GM18858 (cell line): Measurements from ENCODE around the gene CDC14A.
A peak's percentile ranks its signal among the peaks of the same experiment; 100 is the strongest.

Source experiments
- ATAC-seq: cut with Tn5 transposase; IDR thresholded peaks from one replicate; pipeline ENCODE4 v1.9.1; 2021; ENCODE audit not compliant: unreplicated experiment

CDC14A gene

DNA sequence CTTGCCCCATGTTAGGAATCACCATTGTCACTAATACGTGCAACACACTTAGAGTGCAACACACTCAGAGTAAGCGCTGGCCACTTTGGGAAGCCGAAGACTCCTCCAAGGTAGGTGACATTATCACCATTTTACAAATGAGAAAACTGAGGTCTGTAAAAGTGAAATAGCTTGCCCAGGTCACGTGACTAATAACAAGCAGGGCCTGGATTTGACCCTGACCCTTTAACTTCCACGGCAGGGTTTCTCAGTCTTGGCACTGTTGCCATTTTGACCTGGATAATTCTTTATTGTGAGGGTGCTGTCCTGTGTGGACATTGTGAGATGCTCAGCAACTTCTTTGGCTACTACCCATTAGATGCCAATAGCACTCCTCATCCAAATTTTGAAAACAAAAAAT is 177.8 kb downstream of the CDC14A start:
- no peak for ATAC-seq

DNA sequence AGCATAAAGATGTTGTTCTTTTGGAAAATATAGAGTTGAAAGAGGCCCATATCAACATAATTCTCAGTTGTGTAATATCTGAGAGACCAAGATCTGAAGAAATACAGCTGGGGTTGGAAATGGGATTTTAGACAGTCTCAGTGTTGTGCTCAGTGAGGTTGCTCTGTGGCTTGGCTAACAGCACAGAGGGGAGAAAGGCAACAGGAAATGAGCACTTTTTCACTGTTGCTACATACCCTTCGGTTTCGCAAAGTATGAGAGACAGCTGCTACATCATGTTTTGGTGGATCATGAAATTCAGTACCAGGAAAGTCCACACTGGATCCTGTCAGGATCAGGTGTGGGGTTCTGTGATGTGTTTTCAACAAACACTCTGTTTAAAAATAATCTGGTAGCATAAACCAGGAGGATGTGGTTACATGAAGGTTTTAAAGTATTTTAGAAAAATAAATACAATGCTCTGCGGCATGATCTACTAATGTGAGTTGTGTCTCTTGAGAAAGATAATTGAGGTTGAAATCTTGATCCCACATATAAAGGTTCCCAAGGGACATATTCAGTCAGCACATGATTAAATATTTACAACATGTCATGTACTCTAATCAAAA is 178.7 kb downstream of the CDC14A start:
- peak; percentile 93 for ATAC-seq

DNA sequence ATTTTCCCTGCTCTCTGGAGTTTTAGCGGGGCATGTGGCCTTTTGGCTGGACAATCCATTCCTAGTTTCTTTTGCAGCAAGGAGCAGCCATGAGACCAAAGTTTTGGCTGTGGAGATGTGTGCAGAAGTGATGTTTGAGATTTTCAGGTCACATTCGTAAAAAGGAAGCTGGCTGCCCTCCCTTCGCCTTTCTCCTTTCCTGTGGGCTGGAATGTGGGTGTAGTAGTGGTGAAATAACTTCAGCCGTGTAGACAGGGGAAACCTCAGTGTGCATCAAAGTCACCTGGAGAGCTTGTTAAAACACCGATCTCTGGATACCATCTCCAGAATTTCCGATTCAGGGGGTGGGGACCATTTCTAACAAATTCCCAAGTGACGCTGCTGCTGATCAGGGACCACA is 180.3 kb downstream of the CDC14A start:
- ATAC-seq, result no peak

DNA sequence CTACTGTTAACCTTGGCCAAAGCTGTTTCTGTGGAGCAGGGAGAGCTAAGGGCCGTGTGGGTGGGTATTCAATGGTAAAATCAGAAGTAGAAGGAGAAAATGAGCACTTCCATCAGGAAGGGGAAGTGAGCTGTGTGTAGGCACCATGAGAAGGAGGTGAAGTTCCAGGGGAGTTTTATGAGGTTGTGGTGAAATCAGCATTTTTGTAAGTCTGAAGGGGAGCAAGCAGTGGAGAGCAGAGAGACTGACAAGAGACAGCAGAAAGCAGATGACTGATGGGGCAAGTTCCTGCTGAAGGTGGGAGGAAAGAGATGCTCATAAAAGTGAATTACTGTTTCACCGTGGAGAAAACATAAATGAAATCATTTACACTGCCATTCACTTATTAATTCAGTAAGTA is 183.0 kb downstream of the CDC14A start:
- ATAC-seq, result no peak

DNA sequence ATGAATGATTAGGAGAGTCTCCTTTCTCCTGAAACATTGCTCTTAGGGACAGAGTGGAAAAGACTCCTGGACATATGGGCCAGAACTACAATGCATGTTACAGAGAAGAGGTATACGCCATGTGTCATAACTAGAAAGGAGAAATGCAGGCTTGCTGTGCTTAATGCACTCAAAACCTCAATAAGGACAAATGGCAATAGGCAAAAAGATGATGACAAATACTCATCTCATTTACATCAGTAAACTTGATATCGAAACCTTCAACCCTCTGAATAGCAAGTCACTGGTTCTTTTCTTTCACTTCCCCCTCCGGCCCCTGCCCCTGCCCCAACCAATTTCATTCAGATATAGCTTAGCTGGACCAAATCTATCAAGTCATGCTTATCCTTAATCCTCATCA is 183.7 kb downstream of the CDC14A start:
- ATAC-seq, result peak; percentile 91

DNA sequence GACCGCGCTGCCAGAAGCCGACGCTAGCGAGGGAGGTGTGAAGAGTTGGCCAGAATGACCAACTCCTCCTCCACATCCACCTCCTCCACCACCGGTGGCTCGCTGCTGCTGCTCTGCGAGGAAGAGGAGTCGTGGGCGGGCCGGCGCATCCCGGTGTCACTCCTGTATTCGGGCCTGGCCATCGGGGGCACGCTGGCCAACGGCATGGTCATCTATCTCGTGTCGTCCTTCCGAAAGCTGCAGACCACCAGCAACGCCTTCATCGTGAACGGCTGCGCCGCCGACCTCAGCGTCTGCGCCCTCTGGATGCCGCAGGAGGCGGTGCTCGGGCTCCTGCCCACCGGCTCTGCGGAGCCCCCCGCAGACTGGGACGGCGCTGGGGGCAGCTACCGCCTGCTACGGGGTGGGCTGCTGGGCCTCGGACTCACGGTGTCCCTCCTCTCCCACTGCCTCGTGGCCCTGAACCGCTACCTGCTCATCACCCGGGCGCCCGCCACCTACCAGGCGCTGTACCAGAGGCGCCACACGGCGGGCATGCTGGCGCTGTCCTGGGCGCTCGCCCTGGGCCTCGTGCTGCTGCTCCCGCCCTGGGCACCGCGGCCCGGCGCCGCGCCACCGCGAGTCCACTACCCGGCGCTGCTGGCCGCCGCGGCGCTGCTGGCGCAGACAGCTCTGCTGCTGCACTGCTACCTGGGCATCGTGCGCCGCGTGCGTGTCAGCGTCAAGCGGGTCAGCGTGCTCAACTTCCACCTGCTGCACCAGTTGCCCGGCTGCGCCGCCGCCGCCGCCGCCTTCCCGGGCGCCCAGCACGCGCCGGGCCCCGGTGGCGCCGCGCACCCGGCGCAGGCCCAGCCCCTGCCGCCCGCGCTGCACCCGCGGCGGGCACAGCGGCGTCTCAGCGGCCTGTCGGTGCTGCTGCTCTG is 186.9 kb downstream of the CDC14A start:
- ATAC-seq, result no peak

DNA sequence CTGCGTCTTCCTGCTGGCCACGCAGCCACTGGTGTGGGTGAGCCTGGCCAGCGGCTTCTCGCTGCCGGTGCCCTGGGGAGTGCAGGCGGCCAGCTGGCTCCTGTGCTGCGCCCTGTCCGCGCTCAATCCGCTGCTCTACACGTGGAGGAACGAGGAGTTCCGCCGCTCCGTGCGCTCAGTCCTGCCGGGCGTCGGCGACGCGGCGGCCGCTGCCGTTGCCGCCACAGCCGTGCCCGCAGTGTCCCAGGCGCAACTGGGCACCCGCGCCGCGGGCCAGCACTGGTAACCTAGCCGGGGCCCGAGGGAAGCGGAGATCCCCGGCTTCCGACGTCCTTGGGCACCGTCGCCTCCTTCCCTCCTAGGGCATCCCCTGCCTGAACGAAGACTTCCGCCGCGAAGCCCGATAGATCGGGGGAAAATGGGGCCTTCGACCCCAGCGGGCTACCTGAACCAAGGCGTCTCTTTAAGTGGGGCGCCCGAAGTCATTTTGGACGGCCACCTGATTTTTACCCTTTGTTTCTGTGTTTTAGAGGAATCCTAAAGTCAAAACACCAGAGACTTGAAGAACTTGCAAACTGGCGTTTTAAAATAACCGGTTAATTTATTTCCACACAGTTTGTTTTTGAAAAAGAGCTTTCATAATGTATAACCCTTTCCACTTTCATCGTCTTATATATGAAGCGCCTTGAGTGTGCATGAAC is 187.7 kb downstream of the CDC14A start:
- ATAC-seq, result no peak

DNA sequence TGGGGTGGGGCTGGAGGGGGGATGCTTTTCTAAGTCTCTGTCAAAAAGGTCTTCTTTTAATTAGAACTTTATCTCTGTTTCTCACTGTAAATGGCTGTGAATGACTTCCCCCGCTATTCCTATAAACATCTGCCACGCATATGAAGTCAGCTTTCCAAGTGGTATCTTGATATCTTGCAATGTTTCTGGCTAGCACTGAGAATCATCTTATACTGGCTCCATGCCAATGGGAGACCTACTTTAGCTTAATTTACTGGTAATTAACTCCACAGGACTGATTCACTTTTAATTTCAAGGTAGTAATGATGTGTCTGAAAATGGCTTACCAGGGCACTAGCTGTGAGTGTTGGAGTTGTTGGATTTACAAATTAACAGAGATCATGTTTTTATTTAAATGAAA is 190.0 kb downstream of the CDC14A start:
- ATAC-seq, result no peak

DNA sequence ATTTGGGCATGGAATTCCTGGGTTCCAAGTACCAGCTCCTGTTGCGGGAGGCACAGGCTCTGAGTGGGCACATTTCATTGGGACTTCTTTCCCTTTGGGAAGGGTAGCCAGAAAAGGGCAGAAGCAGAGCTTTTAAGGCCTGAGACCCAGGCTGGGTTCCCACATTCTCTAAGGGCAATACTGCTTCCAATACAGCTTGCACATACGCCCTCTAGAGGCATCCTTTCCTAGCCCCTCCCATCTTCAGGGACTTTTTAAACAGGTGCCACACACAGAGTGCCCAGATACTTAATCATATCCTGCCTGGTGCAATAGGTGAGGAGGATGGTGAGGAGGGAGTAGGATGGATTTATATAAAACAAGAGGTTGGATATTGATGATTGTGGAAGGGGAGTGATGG is 191.3 kb downstream of the CDC14A start:
- ATAC-seq, result peak; percentile 62

DNA sequence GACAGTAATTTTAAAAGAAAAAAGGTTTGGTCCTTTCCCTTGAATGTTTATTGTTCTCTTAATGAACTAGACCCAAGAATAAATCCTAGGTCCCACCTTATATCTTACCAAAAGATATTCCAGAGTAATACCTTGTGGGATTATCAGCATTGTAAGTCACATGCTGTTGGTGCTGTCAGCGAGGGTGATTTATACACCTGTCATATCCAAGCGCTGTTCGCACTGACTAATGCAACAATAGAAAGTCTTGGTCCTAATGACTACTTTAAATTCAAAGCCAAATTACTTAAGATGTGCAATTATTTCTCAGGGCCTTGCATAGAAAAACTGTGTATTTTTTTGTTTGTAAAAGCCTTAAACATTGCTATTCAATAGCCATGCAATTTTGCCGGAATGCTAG is 192.5 kb downstream of the CDC14A start:
- ATAC-seq, result no peak

DNA sequence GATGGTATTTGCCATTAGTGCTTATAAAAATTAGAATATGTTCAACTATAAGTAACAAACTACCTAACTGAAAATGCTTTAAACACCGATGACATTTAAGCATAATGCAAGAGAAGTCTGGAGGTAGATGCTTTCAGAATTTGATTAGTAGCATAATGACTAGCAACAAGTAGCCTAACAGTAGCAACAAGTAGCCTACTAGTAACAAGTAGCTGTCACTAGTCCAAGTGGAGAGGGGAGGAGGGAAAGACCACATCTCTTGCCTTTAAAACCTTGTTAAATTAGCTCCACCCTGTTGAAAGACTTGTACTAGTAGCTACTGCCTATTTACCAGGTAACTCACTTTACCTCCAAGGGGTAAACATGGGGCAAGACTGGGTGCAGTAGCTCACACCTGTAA is 193.5 kb downstream of the CDC14A start:
- no peak for ATAC-seq

DNA sequence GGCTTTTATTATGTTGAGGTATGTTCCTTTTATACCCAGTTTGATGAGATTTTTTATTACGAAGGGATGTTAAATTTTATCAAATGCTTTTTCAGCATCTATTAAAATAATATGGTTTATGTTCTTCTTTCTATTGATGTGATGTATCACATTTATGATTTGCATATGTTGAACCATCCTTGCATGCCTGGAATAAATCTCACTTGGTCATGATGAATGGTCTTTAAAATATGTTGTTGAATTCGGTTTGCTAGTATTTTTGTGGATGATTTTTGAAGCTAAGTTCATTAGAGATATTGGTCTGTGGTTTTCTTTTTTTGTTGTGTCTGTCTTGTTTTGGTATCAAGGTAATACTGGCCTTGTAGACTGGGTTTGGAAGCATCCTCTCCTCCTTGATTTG is 199.7 kb downstream of the CDC14A start:
- no peak for ATAC-seq

DNA sequence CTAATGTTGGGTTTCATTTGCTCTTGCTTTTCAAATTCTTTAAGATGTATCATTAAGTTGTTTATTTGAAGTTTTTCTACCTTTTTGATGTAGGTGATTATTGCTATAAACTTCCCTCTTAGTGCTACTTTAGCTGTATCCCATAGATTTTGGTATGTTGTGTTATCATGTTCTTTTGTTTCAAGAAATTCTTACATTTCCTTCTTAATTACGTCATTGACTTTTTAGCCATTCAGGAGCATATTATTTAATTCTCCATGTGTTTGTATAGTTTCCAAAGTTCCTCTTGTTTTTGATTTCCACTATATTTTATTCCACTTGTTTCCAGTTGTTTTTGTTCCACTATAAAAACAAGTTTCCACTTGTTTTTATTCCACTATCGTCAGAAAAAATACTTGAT is 200.6 kb downstream of the CDC14A start:
- ATAC-seq, result no peak

DNA sequence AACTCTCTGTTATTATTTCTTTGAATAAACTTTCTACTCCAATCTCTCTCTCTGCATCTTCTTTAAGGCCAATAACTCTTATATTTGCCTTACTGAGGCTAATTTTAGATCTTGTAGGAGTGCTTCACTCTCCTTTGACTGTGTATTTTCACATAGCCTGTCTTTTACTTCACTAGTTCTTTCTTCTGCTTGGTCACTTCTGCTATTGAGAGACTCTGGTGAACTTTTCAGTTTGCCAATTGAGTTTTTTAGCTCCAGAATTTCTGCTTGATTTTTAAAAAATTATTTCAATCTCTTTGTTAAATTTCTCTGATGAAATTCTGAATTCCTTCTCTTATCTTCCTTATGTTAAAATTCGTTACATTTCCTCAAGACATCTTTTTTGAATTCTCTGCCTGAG is 203.9 kb downstream of the CDC14A start:
- no peak for ATAC-seq

DNA sequence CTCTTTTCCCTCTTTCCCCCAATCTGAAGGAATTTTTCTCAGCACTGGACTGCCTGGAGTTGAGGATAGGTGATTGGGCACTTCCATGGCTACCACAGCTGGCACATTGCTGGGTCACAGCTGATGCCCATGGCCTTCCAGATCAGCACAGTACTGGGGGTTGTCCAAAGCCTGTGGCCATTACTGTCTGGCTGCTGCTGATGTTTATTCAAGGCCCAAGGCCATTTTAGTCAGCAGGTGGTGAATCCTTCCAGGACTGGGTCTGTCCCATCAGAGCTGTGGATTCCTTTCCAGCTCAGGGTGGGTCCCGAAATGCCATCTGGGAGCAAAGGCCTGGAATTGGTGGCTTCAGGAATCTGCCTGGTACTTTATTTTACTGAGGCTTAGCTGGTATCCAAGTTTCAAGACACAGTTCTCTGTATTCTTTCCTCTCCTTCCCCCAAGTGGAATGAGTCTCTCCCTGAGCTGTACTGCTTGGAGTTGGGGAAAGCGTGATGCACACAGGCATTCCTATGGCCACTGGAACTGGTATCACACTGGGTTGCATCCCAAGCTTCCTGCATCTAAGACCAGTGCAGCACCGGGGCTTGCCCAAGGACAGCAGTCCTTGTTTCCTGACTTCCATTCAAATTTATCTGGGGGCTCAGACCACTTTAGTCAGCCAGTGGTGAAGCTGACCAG is 204.8 kb downstream of the CDC14A start:
- no peak for ATAC-seq

DNA sequence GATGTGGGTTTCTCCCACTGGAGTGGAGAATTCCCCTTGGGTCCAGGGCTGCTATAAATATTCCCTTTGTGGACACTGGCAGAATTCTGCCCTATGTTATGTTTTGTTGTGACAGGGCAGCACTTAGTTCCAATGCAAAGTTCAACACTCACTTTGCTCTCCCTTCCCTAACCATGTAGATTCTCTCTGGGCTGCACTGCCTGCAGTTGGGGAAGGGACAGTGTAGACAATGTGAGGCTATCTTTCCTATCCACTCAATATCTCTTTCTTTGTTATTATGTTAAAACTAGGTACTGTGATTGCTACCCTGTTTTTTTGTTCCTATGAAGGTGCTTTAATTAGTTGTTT is 205.3 kb downstream of the CDC14A start:
- ATAC-seq, result no peak

DNA sequence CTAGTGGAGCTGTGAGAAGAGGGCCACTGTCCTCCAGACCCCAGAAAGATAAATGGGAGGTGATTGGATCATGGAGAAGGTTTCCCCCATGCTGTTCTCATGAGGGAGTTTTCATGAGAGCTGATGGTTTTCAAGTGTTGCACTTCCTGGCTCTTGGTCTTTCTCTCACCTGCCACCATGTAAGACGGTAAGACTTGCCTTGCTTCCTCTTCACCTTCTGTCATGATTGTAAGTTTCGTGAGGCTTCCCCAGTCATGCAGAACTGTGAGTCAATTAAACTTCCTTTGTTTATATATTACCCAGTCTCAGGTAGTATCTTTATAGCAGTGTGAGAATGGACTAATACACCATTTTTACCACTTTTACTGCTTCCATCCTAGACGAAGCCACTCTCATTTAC is 213.2 kb downstream of the CDC14A start:
- ATAC-seq, result no peak

DNA sequence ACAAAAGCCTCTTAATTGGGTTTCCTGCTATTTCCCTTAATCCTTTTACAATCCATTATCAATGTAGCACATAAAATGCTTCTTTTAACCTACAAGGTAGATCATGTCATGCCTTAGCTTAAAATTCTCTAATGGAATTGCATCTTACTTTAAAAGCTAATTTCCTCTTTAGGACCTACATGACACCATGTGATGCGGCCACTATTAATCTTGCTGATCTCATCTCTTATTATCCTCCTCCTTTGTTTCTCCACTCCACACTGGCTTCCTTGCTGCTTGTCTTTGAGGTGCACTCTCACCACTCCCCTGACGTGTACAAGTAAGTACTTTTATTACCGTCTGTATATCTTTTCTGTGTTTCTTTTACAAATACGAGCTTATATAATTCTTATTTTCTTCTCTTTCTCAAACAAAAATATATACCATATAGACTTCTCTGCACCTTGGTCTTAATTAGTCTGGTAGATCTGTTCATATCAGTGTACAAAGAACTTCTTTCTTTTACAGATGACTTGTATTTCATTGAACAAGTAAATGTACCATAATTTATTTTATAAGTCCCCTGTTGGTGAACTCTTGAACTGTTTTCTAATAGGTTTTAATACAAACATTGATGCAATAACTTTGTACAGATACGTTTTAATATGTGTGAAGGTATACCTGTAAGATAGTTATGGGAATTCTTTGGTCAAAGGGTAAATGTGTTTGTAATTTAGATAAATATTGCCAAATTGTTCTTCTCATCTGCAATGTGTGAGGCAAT is 213.8 kb downstream of the CDC14A start:
- ATAC-seq, result no peak

DNA sequence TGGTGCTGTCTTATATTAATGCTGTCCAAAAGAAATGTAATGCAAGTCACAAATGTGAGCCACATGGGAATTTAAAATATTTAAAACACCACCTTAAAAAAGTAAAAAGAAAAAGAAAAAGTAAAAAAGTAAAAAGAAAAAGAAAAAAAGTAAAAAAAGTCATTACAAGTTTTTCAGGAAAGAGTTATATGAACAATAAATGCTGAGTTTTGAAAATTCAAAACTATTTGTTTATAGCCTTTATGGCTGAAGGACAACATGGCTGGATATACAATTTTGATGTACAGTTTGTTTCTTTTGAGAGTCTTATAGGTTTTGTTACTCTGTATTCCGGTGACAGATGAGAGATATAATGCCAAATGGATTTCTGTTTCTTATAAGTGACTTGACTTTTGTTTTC is 214.8 kb downstream of the CDC14A start:
- ATAC-seq, result no peak
